Mammary epithelial cell (primary cell): ENCODE results near the gene RRP36.

ENCODE experiments used
- CTCF ChIP-seq, 2 donors: IDR thresholded peaks in 1 of 2; conservative IDR thresholded peaks in 1 of 2; 2 replicates each; pipeline ENCODE4 v1.5.1; 2011 to 2012; ENCODE audit warnings: inconsistent platforms in 2 of 2, low read length in 2 of 2, mild to moderate bottlenecking in 2 of 2, control low read depth in 1 of 2, low read depth in 1 of 2; ENCODE audit not compliant: insufficient read depth in 1 of 2; ENCODE audit errors: extremely low read depth in 1 of 2
- EZH2 ChIP-seq: IDR thresholded peaks from 2 replicates; pipeline ENCODE4 v1.6.1; 2012; ENCODE audit warnings: low read length, inconsistent platforms, borderline replicate concordance

- TF ChIP-seq CTCF (conservative IDR thresholded peaks at IDR 0.05 in 1 of 2, IDR thresholded peaks at IDR 0.05 in 1 of 2; ENCODE audit: extremely low read depth in 1 of 2, insufficient read depth in 1 of 2, low read depth in 1 of 2, low read length in 2 of 2) (no peak), EZH2 (no peak)
Measured at GRCh38 chr6:43053545-43054205, 32.3 kb downstream of the RRP36 start, which contains the start of gene CUL7.
